Hematopoietic multipotent progenitor cell treated with erythropoietin and hydrocortisone succinate and interleukin-3 and kit ligand, for 4 days (in vitro differentiated cells): ENCODE data around the gene TBL3.
A peak's percentile ranks its signal among the peaks of the same experiment; 100 is the strongest.

Experiments
- DNase-seq: peaks from one replicate; pipeline ENCODE4 v3.0.0-alpha.2; 2015

The TBL3 gene

GRCh38 chr16:1984347-1985225, 12.7 kb downstream of the TBL3 start:
- no peak for DNase-seq

DNA sequence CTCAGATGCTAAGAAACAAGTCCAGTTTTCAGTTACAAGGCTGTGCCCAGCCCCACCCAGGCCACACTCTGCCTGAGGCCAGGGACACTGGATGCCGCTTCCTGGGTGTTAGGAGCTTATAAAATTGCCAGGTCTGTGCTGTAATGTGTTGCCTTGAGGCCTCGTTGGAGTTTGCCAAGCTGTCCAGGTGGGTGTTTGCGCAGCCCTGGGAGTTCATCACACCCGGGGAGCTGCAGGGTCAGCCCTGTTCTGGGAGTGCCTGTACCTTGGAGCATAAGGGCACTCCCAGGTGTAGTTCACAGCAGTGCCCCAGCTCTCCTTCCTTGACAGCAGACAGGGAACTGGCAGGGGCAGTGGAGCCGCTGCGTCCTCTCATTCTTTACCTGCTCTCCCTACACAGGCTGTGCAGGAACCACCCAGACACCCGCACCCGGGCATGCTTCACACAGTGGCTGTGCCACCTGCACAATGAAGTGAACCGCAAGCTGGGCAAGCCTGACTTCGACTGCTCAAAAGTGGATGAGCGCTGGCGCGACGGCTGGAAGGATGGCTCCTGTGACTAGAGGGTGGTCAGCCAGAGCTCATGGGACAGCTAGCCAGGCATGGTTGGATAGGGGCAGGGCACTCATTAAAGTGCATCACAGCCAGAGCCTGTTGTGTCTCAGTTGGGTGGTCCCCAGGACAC, 13.8 kb downstream of the TBL3 start:
- DNase-seq, result no peak

GRCh38 chr16:1987198-1987597, 15.3 kb downstream of the TBL3 start:
- DNase-seq, result no peak

- DNase-seq, result no peak
Measured at GRCh38 chr16:1989209-1990100, 17.6 kb downstream of the TBL3 start, which contains the start of gene SYNGR3. SYNGR3 (plus strand) TSS chr16:1989970; CDS start chr16:1990103, 133 bp downstream.

DNA sequence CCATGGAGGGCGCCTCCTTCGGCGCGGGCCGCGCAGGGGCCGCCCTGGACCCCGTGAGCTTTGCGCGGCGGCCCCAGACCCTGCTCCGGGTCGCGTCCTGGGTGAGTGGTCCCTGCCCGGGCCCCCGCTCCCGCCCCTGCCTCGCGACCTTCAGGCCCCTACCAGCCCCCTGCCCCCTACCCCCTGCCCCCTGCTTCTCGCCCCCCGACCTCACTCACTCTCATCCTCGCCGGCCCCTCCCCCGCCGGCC, 18.2 kb downstream of the TBL3 start:
- no peak for DNase-seq

- DNase-seq, result no peak
Measured at GRCh38 chr16:1990351-1991134, 18.7 kb downstream of the TBL3 start.

DNA sequence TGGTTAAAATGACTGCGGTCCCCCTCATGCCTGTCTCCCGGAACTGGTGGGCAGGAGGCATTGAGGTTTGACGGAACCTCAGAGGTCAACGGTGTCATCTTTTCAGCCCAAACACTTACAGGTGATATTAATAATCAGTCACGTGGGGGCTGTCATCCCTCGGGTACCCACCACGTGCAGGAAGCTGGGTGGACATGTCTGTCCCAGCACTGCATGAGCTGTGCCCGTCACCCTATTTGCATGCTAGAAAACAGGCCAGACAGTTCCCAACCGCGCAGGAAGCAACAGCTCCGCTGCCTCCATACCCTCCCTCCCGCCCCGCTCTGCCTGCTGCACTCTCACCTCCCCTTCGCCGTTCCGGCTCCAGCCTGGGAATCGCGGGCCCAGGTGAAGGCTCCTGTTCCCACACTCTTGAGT, 19.3 kb downstream of the TBL3 start:
- DNase-seq, result peak; percentile 40

GRCh38 chr16:1991588-1991947, 19.7 kb downstream of the TBL3 start:
- no peak for DNase-seq

- peak; percentile 97 for DNase-seq
Measured at GRCh38 chr16:1991948-1992703, 20.3 kb downstream of the TBL3 start.

DNA sequence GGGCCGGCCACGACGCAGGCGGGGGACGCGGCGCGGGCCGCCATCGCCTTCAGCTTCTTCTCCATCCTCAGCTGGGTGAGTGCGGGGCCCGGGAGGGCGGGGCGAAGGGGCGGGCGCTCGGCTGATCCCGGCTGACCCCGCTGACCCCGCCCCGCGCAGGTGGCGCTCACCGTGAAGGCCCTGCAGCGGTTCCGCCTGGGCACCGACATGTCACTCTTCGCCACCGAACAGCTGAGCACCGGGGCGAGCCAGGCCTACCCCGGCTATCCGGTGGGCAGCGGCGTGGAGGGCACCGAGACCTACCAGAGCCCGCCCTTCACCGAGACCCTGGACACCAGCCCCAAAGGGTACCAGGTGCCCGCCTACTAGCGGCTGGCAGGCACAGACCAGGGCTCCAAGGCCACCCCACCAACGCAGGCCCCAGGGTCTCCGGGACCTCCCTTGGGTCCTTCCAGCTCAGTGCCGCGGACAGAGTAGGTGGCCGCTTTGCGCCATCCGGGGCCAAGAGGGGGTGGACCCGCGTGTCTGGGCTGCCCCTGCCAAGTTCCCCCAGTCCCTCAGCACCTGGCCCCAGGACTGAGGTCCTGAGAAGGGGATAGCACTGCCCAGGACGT, 21.0 kb downstream of the TBL3 start:
- no peak for DNase-seq

DNA sequence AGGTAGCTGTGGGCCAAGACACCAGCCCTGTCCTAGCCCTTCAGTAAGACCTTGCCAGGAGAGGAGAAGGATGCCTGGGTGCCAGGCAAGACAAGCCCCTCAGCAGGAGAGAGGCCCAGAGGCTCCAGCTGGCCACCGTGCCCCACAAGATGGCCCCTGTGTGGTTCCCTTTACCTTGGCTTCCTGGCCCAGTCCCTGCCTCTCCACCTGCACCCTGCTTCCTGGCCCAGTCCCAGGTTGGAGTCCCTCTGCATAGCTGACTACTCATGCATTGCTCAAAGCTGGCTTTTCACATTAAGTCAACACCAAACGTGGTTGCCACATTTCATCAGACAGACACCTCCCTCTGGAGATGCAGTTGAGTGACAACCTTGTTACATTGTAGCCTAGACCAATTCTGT, 21.9 kb downstream of the TBL3 start:
- no peak for DNase-seq

GRCh38 chr16:1997494-1998359, 25.9 kb downstream of the TBL3 start:
- no peak for DNase-seq

- no peak for DNase-seq
Measured at GRCh38 chr16:1998360-1998835, 26.5 kb downstream of the TBL3 start.

DNA sequence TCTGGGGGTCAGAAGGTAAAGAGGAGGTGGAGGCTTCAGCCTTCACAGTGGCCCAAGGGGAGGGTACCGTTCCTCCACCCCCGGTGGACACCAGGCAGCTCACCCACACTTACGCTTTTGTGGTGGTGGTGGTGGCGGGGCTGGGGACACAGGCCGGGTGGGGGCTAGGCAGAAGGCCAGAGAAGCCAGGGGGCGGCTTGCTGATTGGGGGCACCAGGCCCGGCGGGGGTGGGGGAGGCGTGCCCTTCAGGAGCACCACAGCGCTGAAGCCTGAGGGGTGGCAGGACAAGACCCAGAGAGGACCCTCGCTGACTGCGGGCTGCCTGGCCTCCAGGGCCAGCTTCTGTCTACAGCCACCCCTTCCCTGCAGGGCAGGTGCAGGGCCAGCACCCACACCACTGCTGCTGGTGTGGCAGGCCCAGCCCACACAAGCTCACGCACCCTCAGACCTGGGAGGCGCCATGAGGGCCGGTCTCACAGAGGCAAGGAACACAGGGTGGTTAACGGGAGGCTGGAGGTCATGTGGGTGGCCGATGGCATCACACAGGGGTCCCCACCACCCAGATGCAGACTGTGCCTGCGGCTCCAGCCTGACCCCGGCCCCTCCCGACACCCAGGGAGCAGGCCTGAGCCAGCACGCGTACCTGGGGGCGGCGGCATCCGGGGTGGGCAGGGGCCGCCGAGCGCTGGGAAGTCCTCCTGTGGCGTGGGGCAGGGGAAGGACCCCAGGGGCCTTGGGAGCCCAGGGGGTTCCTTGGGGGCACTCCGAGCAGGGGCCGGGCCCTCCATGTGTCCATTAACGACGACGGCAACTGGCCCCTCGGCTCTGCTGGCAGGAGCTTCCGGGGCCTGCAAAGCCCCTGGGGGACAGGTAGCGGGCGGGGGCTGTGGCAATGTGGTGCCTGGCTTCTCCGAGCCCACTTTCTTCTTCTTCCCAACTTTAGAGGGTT, 27.3 kb downstream of the TBL3 start:
- no peak for DNase-seq

GRCh38 chr16:1999866-2000514, 28.1 kb downstream of the TBL3 start:
- no peak for DNase-seq

GRCh38 chr16:2001035-2001434, 29.2 kb downstream of the TBL3 start:
- DNase-seq, result no peak

DNA sequence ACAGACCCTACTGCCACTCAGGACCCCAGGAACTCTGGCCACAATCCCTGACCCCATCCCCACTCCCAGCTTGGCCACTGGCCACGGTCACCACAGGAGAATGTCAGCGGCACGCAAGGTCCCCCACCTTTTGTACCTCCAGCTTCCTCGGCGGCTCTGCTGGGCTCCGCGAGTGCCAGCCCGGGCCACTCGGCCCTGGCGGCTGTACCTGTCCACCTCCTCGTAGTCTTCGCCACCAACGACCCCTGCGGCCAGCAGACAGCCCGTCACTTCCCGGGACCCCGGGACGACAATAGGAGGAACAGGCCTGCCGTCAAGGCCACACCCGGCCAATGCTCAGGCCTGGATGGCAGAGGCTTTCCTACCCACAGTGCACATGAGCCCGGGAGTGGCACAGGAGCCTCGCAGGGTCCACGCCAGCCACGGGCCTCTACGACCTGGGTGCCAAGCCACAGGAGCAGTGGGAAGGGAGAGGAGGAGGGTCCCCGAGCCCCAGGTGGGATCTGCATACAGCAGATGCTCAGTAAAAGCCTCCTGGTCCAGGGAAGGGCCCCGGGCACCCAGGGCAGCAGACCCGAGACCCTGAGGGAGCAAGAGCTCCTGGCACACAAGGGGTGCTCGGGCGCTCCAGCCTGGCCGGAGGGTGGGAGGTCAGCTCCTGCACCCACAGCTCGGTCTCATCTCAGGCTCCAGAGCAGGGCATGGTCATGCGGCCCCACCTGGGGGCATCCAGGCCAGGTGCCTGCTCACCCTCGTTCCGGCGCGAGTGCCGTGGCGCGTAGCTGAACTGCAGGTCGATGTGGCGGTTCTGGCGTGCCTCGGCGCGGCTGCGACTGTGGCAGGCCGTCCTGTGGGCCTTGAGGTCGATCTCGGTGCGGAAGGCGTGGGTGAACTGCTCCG, 29.9 kb downstream of the TBL3 start:
- DNase-seq, result no peak
